SK-MEL-5 (cell line): ENCODE data around the gene MTHFR. TPM values are rescaled to one million over a fixed set of nuclear protein-coding genes. Genes with fewer than 3 reads are reported as not detected.
A peak's percentile ranks its signal among the peaks of the same experiment; 100 is the strongest.
"Not testable (repeated sequence)": the region's sequence is repeated elsewhere in the genome, so short reads cannot be mapped to it uniquely, and the experiment has no call there.

ENCODE experiments used
- DNase-seq: peaks from one replicate; pipeline ENCODE4 v3.0.0-alpha.2; 2016; ENCODE audit warnings: low read depth, low spot score
- in situ Hi-C: cut with HindIII; loops from 2 replicates; pipeline ENCODE4 v1.10.0; 2016; ENCODE audit warnings: low sequenced_read_pairs, high pct_unique_total_duplicates, low pct_unique_long_range_greater_than_20kb
- total RNA-seq: library from RNA; depleted of rRNA; stranded (reverse); fragments of >200 nt; shearing (Covaris generic); gene quantifications from 2 replicates; pipeline ENCODE4 v1.2.3, GENCODE V29; 2014

MTHFR gene
- total RNA-seq, 1 experiment from 2014 or later = 15.2 TPM

- no peak for DNase-seq
- in situ Hi-C loops = no loop called here
Measured at GRCh38 chr1:11836955-11837766, 31.4 kb upstream of the MTHFR start.

- in situ Hi-C loops = no loop called here
- DNase-seq = no peak
Measured at GRCh38 chr1:11835441-11836225, 29.9 kb upstream of the MTHFR start.

GRCh38 chr1:11833900-11834299 lies 28.1 kb upstream of the MTHFR start:
- DNase-seq = no peak
- in situ Hi-C loops = no loop called here

- no peak for DNase-seq
Measured at GRCh38 chr1:11833497-11833896, 27.7 kb upstream of the MTHFR start.

DNA sequence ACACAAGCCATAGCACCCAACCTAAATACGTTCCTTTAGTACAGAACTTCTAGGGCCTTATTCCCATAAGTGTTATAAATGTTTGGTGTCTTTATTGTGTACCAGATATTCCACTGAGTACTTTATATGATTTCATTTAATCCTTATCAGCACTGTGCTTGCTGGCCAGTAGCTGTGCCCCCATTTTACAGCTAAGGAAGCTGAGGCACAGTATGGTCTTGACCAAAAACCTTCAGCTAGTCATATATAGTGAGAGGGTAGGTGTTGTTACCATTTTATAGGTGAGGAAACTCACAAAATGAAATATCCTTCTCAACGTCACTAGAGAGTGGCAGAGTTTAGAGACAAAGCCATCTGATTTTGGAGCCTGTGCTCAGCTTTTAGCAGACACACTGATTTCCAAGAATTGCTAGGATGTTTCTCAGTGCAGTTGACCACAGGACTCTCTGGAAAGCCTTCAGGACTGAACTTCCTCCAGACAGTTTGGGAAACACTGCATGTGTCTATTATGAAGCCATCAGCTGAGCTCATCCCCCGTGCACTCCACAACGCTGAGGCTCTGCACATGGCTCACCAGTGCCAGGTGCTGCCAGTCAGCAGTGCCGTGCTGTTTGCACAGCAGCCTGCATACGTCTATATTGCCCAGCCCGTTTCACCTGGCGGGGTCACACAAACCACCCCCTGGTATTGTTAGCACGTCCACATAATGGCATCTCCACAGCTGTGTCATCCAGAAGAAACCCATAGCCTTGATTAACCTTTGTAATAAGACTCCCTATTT lies 26.4 kb upstream of the MTHFR start:
- in situ Hi-C loops = no loop called here
- no peak for DNase-seq

More at GRCh38 chr1:11833497-11833896, 27.7 kb upstream of the MTHFR start:
- in situ Hi-C loops = no loop called here

DNA sequence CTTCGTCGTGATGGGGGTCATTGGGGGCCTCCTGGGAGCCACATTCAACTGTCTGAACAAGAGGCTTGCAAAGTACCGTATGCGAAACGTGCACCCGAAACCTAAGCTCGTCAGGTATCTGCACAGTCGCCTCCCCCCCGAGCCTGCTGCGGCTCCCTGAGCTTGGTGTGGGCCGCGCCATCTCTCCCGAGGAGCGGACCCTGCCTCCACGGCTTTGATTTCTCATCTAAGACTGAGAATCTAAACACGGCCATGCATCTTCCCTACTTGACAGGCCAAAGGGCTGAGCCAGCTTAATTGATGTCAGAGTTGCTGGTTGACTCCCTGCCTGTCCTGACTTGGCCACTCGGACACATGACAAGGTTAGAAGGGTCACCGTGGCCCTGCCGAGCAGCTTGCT lies 22.7 kb upstream of the MTHFR start:
- in situ Hi-C loops = no loop called here
- DNase-seq = no peak

GRCh38 chr1:11826946-11827345 lies 21.2 kb upstream of the MTHFR start:
- no peak for DNase-seq
- in situ Hi-C loops = no loop called here

GRCh38 chr1:11825131-11825530 lies 19.4 kb upstream of the MTHFR start:
- no peak for DNase-seq
- in situ Hi-C loops = no loop called here

DNA sequence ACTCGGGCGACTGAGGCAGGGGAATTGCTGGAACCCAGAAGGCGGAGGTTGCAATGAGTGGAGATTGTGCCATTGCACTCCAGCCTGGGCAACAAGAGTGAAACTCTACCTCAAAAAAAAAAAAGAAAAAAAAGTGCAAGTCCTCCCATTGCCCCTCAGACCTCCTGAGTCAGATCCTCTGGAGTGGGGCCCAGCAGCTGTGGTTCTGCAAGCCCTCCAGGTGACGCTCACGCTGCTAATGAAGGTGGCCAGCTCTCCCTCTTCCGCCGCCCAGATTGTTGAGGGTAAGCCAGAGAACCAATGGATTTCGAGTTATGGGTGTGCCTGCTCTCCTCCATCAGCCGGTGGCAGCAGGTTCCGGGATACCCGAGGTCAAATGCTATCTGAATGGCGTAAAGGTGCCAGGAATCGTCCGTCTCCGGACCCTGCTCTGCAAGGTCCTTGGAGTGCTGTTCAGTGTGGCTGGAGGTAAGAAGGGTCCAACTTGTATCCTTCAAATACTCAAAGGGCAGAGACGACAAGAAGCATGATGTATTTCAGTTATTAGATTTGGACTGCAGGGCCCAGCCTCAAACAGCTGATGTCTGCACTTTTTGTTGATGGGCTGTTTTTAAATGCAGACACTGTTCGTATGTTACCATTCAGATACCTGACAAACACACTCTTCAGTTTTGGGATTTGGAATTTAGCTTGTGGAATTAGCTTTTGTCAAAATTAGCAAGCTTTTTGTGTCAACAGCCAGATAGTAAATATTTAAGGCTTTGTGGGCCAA lies 17.8 kb upstream of the MTHFR start:
- in situ Hi-C loops = no loop called here
- no peak for DNase-seq

DNA sequence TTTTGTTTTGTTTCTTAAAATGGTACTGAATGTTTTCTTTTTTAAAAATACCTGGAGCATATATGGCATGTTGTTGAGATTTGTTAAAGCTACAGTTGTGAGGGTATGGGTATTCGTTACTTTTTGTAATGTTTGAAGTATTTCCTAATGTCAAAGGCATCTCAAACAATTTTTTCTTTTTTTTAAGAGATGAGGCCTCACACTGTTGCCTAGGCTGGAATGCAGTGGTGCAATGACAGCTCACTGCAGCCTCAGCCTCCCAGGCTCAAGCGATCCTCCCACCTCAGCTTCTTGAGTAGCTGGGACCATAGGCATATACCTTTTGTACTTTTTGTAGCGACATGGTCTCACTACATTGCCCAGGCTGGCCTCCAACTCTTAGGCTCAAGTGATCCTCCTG lies 16.3 kb upstream of the MTHFR start:
- DNase-seq = no peak
- in situ Hi-C loops = no loop called here

DNA sequence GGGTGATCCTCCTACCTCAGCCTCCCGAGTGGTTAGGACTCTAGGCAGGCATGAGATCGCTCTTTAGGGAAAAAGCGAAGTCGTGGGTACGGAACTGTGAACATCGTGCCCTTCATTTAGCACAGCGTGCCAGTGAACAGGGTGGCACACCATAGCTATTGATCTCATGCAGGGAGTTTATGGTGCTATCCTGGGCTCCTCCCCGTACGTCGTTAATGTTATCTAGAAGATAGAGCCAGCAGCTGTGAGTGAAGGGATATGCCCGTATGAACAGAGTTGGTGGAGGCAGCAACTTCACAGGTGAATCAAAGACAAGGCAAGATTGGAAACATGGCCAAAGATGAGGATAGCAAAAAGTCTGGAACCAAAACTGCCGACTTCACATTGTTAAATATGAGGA lies 11.4 kb upstream of the MTHFR start:
- in situ Hi-C loops = no loop called here
- no peak for DNase-seq

DNA sequence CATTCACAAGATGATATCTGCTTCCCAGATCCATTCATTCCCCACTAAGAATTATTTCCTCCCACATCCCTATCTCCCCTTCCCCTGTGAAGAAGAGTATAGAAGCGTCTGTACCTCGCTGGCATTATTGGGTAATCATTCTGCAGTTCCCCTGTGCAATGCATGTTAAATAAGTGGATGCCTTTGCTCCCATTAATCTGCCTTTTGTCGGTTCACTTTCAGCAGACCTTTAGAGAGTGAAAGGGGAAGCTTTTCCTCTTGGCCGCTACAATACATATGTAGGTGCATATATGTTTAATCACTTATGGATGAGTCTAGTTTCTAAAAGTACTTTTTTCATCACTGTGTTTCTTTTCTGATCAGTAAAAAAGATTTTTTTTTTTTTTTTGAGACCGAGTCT lies 7.3 kb upstream of the MTHFR start:
- in situ Hi-C loops = no loop called here
- no peak for DNase-seq

GRCh38 chr1:11807133-11807532 lies 1.4 kb upstream of the MTHFR start:
- in situ Hi-C loops = no loop called here
- DNase-seq = no peak

GRCh38 chr1:11806307-11806936 lies 658 bp upstream of the MTHFR start:
- DNase-seq = peak; percentile 26
- in situ Hi-C loops = no loop called here

DNA sequence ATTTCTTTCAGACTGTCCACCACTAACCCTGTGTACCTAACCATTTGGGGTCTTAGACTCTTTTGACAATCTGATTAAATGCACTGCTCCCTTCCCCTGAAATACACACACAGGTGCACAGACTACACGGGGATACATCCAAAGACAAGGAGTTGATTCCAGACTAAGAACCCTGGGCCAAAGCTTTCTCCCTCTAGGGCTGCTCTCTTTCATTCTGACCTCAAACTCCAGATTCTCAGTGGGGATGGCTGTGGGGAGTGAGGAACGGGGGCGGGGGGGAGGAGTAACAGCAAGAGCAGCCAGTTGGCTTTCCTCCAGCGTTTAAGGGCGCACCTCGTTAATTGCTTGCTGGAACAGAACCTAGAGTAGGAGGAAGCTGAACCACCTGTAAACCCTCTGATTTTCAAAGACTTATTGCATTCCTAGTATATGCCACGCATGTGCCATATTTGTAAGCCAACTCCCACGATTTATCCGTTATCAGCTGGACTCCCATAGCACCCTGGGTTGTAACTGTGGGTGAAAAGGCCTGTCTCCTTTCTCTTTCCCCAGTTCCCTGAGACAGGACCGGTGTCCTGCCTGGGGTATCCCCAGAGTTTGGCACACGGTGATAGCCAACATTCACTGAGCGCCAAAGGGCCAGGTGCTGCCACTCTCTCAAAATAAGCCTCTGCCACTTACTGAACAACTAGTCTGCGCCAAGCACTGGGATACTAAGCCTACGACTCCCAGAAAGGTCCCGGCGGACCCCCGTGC lies 920 bp downstream of the MTHFR start:
- in situ Hi-C loops = no loop called here
- DNase-seq = no peak

- in situ Hi-C loops, DNase-seq: not testable (repeated sequence)
Measured at GRCh38 chr1:11803924-11804665, 1.7 kb downstream of the MTHFR start.
